NCI-H2196 treated with DMSO at 0.1 percent for 48 hours (cell line): ENCODE measurements around the gene TCOF1.

Experiments used
- DNase-seq: peaks from one replicate; lab custom pipeline; 2025; ENCODE audit not compliant: unreplicated experiment; lab: John Stamatoyannopoulos, UW

Gene TCOF1

GRCh38 chr5:150448952-150449516, 91.5 kb downstream of the TCOF1 start:
- DNase-seq, result no peak
